Esophagus muscularis mucosa (tissue), 3 donors: ENCODE results near the gene PSMG4.

Experiments
- CTCF ChIP-seq, 3 experiments: fragments of 200-600 bp in 2 of 3; fragments of 450-650 bp in 1 of 3; sonication (generic) in 2 of 3; IDR thresholded peaks; one replicate each; pipeline ENCODE4 v1.5.1; 2017 to 2019; ENCODE audit warnings: antibody characterized with exemption in 3 of 3, mild to moderate bottlenecking in 2 of 3, moderate library complexity in 1 of 3
- POLR2AphosphoS5 ChIP-seq, 2 donors: sonication (generic); formaldehyde crosslinking; IDR thresholded peaks; one replicate each; pipeline ENCODE4 v1.6.1; 2017; ENCODE audit warnings: antibody characterized with exemption in 2 of 2

- TF ChIP-seq CTCF (IDR thresholded peaks at IDR 0.05), result no peak
- no peak for TF ChIP-seq POLR2AphosphoS5 (IDR thresholded peaks at IDR 0.05)
Observed at GRCh38 chr6:3261518-3261820, 2.7 kb downstream of the PSMG4 start.
